Prostate gland (tissue), 2 donors: ENCODE results near the gene SLC25A40.
"Not testable (repeated sequence)": the region's sequence is repeated elsewhere in the genome, so short reads cannot be mapped to it uniquely, and the experiment has no call there.

ENCODE experiments used
- POLR2A ChIP-seq: fragments of 450-650 bp; IDR thresholded peaks from one replicate; pipeline ENCODE4 v1.6.1; 2016; ENCODE audit warnings: antibody characterized with exemption, mild to moderate bottlenecking
- TF ChIP-seq, protein P1 (sequence below), 4 experiments: fragments of 200-600 bp in 2 of 4; fragments of 450-650 bp in 2 of 4; sonication (generic) in 2 of 4; IDR thresholded peaks; 1 replicate in 3 of 4; 2 replicates in 1 of 4; pipeline ENCODE4 v1.5.1; 2016 to 2019; ENCODE audit warnings: antibody characterized with exemption in 4 of 4, mild to moderate bottlenecking in 2 of 4, moderate library complexity in 2 of 4

DNA sequence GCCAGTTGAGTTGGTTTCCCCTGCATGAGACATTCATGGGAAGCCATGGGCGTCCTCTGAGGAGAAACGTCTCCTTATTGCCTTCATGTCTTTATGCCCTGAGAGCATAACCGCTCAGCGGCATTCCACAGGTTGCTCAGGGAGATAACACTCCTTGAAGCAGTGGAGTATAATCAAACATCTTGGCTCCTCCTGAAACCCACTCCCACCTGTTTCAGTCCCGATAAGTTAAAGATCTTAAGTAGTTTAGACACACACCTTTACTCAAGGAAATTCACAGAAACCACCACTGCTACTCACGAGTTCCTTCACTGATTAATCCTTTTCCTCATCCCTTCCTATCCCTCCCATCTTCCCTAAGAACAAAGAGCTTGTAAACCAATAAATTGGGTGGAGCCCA is 9.6 kb downstream of the SLC25A40 start:
- TF ChIP-seq, protein P1, sequence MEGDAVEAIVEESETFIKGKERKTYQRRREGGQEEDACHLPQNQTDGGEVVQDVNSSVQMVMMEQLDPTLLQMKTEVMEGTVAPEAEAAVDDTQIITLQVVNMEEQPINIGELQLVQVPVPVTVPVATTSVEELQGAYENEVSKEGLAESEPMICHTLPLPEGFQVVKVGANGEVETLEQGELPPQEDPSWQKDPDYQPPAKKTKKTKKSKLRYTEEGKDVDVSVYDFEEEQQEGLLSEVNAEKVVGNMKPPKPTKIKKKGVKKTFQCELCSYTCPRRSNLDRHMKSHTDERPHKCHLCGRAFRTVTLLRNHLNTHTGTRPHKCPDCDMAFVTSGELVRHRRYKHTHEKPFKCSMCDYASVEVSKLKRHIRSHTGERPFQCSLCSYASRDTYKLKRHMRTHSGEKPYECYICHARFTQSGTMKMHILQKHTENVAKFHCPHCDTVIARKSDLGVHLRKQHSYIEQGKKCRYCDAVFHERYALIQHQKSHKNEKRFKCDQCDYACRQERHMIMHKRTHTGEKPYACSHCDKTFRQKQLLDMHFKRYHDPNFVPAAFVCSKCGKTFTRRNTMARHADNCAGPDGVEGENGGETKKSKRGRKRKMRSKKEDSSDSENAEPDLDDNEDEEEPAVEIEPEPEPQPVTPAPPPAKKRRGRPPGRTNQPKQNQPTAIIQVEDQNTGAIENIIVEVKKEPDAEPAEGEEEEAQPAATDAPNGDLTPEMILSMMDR (IDR thresholded peaks at IDR 0.05), result not testable (repeated sequence)
- not testable (repeated sequence) for TF ChIP-seq POLR2A
